DOHH2 (cell line): Measurements from ENCODE around the gene CCHCR1.
"Not testable (repeated sequence)": the region's sequence is repeated elsewhere in the genome, so short reads cannot be mapped to it uniquely, and the experiment has no call there.

Experiments
- H3F3A ChIP-seq: fragments of 200-600 bp; sonication (generic), shearing (Covaris generic); 2 replicates; pipeline ENCODE4 v1.6.0; 2016; ENCODE audit warnings: antibody characterized with exemption, mild to moderate bottlenecking; ENCODE audit not compliant: control insufficient read depth, insufficient read depth
- H3K27ac ChIP-seq: fragments of 200-600 bp; sonication (generic); 2 replicates; pipeline ENCODE4 v1.5.1; 2014; ENCODE audit warnings: low read depth, mild to moderate bottlenecking, low read length, moderate library complexity
- H3K27me3 ChIP-seq: fragments of 200-600 bp; sonication (generic); 2 replicates; pipeline ENCODE4 v1.6.1; 2014; ENCODE audit warnings: mild to moderate bottlenecking, low read length, mixed read lengths; ENCODE audit not compliant: control insufficient read depth
- H3K36me3 ChIP-seq: fragments of 200-600 bp; sonication (generic); 2 replicates; pipeline ENCODE4 v1.6.1; 2014; ENCODE audit warnings: mild to moderate bottlenecking, low read length, moderate library complexity, mixed read lengths; ENCODE audit not compliant: control insufficient read depth
- H3K4me1 ChIP-seq: fragments of 200-600 bp; sonication (generic); 2 replicates; pipeline ENCODE4 v1.6.1; 2014; ENCODE audit warnings: mild to moderate bottlenecking, low read length, mixed read lengths; ENCODE audit not compliant: control insufficient read depth
- H3K4me2 ChIP-seq: fragments of 200-600 bp; sonication (generic); 2 replicates; pipeline ENCODE4 v1.6.0; 2014; ENCODE audit warnings: mild to moderate bottlenecking, low read length, moderate library complexity
- H3K4me3 ChIP-seq: fragments of 200-600 bp; sonication (generic); 2 replicates; pipeline ENCODE4 v1.5.1; 2014; ENCODE audit warnings: mild to moderate bottlenecking, low read length, mixed read lengths
- H3K79me2 ChIP-seq: fragments of 200-600 bp; sonication (generic); 2 replicates; pipeline ENCODE4 v1.6.1; 2014; ENCODE audit warnings: mild to moderate bottlenecking, low read length, mixed read lengths; ENCODE audit not compliant: control insufficient read depth
- H3K9me2 ChIP-seq: fragments of 200-600 bp; sonication (generic); replicated peaks from 2 replicates; pipeline ENCODE4 v1.6.1; 2014; ENCODE audit warnings: mild to moderate bottlenecking, low read length, mixed read lengths; ENCODE audit not compliant: control insufficient read depth
- H3K9me3 ChIP-seq: fragments of 200-600 bp; sonication (generic); 2 replicates; pipeline ENCODE4 v1.6.1; 2014; ENCODE audit warnings: antibody characterized with exemption, low read length, mixed read lengths; ENCODE audit not compliant: control insufficient read depth, insufficient read depth
- H4K20me1 ChIP-seq: fragments of 200-600 bp; sonication (generic); 2 replicates; pipeline ENCODE4 v1.6.0; 2014; ENCODE audit warnings: low read depth, mild to moderate bottlenecking, antibody characterized with exemption, low read length, moderate library complexity; ENCODE audit not compliant: control insufficient read depth, insufficient read depth
- EZH2phosphoT487 ChIP-seq: fragments of 200-600 bp; sonication (generic); IDR thresholded peaks from 2 replicates; pipeline ENCODE4 v1.6.1; 2017; ENCODE audit warnings: borderline replicate concordance, mild to moderate bottlenecking, antibody characterized with exemption, low read length, moderate library complexity, mixed read lengths
- TF ChIP-seq, protein P1 (sequence below): fragments of 200-600 bp; sonication (generic); IDR thresholded peaks from one replicate; pipeline ENCODE4 v1.5.1; 2014; ENCODE audit warnings: antibody characterized with exemption, mild to moderate bottlenecking, low read depth, low read length; ENCODE audit not compliant: poor library complexity, severe bottlenecking

CCHCR1 gene

DNA sequence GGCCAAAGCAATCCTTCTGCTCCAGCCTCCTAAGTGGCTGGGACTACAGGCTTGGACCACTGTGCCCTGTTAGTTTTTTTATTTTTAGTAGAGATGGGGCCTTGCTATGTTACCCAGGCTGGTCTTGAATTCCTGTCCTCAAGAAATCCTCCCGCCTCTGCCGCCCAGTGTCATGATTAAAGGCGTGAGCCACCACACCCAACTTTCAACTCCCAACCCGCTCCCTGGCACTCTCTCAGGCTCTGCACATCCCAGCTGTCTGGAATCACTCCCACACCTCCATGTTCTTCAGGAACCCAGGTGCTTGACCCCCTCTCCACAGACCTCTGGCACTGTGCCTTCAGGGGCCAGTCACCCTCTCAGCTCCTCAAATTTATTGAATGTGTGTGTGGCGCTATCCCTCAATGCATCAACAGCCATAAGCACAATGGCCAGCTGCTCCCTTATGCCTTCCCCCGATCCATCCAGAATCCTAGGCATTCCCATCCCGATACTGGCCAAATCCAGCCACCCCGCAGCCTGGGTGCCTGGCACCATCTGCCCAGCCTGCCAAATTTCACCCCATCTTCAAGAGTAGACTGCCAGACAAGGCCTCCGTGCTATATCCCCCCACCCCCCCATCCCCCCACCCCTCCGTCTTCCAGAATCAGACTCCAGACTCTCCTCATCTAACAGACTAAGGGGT is 13.5 kb upstream of the CCHCR1 start:
- TF ChIP-seq, protein P1, sequence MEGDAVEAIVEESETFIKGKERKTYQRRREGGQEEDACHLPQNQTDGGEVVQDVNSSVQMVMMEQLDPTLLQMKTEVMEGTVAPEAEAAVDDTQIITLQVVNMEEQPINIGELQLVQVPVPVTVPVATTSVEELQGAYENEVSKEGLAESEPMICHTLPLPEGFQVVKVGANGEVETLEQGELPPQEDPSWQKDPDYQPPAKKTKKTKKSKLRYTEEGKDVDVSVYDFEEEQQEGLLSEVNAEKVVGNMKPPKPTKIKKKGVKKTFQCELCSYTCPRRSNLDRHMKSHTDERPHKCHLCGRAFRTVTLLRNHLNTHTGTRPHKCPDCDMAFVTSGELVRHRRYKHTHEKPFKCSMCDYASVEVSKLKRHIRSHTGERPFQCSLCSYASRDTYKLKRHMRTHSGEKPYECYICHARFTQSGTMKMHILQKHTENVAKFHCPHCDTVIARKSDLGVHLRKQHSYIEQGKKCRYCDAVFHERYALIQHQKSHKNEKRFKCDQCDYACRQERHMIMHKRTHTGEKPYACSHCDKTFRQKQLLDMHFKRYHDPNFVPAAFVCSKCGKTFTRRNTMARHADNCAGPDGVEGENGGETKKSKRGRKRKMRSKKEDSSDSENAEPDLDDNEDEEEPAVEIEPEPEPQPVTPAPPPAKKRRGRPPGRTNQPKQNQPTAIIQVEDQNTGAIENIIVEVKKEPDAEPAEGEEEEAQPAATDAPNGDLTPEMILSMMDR = no peak
- no peak for TF ChIP-seq EZH2phosphoT487
- no peaks in the 10 kb centered on the region for H3K27me3 ChIP-seq
- no peak overlapping the region for H3K4me3 ChIP-seq
- H3K9me2 ChIP-seq = no peaks in the 10 kb centered on the region
- no peak overlapping the region for H3K27ac ChIP-seq
- H3K36me3 ChIP-seq = no peaks in the 10 kb centered on the region
- H3F3A ChIP-seq = no peaks in the 10 kb centered on the region
- no peaks in the 10 kb centered on the region for H3K9me3 ChIP-seq
- no peaks in the 10 kb centered on the region for H3K4me1 ChIP-seq
- H3K79me2 ChIP-seq = no peaks in the 10 kb centered on the region
- no peaks in the 10 kb centered on the region for H4K20me1 ChIP-seq
- no peak overlapping the region for H3K4me2 ChIP-seq

DNA sequence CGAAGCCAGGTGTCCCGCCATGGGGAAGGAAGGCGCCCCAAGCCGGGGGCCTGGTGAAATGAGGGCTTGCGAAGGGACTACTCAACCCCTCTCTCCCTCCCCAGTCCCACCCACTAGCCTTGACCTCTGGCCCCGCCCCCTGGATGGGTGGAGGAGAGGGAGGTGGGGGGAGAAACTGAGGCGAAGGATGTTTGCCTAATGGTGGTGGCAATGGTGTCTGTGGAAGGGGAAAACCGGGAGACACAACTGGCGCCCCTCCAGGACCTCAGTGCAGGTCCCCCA is 12.9 kb upstream of the CCHCR1 start, which contains the start of gene POU5F1:
TSS of gene POU5F1 (minus strand) at position 83 of the 282 bp plus-strand sequence. CDS start at position 21, 62 bp downstream.
- no peaks in the 10 kb centered on the region for H3K9me3 ChIP-seq
- no peaks in the 10 kb centered on the region for H3F3A ChIP-seq
- no peaks in the 10 kb centered on the region for H3K9me2 ChIP-seq
- no peak within 1 kb of the TSS for H3K4me3 ChIP-seq
- no peaks in the 10 kb centered on the region for H3K4me1 ChIP-seq
- no peak within 1 kb of the TSS for H3K4me2 ChIP-seq
- no peaks in the 10 kb centered on the region for H3K27me3 ChIP-seq
- H3K27ac ChIP-seq = no peak within 1 kb of the TSS
- no peaks in the 10 kb centered on the region for H4K20me1 ChIP-seq
- H3K36me3 ChIP-seq = no peaks in the 10 kb centered on the region
- no peaks in the 10 kb centered on the region for H3K79me2 ChIP-seq
- TF ChIP-seq EZH2phosphoT487 = no peak
- TF ChIP-seq, protein P1 = no peak

GRCh38 chr6:31169858-31170599 is 12.4 kb upstream of the CCHCR1 start:
- not testable (repeated sequence) for H3K27me3 ChIP-seq, H3K4me1 ChIP-seq, H3K79me2 ChIP-seq, H3K27ac ChIP-seq, H3K4me3 ChIP-seq, H4K20me1 ChIP-seq, H3K9me3 ChIP-seq, H3F3A ChIP-seq, H3K36me3 ChIP-seq, H3K4me2 ChIP-seq, H3K9me2 ChIP-seq

- Histone ChIP-seq H3K4me2 (no peak overlapping the region), H3F3A (no peaks in the 10 kb centered on the region), H3K27ac (no peak overlapping the region), H3K79me2 (no peaks in the 10 kb centered on the region), H3K36me3 (no peaks in the 10 kb centered on the region), H3K27me3 (no peaks in the 10 kb centered on the region), H3K9me3 (no peaks in the 10 kb centered on the region), H3K9me2 (no peaks in the 10 kb centered on the region), H3K4me3 (no peak overlapping the region), H4K20me1 (no peaks in the 10 kb centered on the region), H3K4me1 (peaks cover 8% of the 10 kb centered on the region)
- TF ChIP-seq EZH2phosphoT487 = no peak
- TF ChIP-seq, protein P1 = no peak
Observed at GRCh38 chr6:31169123-31169857, 11.7 kb upstream of the CCHCR1 start.
